Bone marrow (tissue), 2 donors: ENCODE measurements around the gene PTP4A2.

Experiments used
- DNase-seq, 2 donors: peaks; one replicate each; lab custom pipeline; 2025; lab: John Stamatoyannopoulos, UW

Gene PTP4A2

GRCh38 chr1:31859044-31859443 lies 79.1 kb downstream of the PTP4A2 start:
- DNase-seq, result no peak

- DNase-seq, result no peak
Measured at GRCh38 chr1:31857863-31858262, 80.3 kb downstream of the PTP4A2 start.
